A549 (cell line): ENCODE data around the gene RABEP1.

Source experiments
- CTCF ChIP-seq: fragments of >200 bp; sonication (Bioruptor Twin); formaldehyde crosslinking; IDR thresholded peaks from 3 replicates; pipeline ENCODE4 v1.5.1; 2016
- POLR2A ChIP-seq: IDR thresholded peaks from 2 replicates; pipeline ENCODE4 v1.6.1; 2012; ENCODE audit warnings: mild to moderate bottlenecking, low read length

DNA sequence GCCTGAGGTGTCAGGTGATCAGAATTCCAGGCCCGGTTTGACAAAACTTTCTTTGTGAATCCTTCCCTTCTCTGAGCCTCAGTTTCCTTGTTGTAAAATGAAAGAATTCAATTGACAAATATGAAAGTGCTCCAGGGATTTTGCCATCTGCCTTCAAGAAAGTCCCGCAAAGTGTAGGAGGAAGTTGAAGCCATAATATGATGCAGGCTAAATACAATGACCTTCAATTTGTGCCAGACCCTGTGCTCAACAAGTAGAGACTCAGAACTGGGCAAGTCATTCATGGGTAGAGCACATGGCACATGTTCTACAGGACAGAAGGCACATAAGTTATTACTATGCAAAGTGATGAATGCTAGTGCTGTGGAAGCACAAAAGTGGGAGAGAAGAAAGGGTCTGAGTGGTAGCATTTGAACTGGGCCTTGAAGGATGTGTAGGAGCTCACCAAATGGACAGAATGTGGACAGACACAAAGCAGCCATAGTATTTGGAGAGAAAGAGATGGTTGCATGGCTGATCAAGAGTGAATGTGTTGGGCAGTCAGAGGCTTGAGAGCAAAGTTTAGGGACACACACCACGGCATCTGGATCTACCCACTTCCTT, 45.0 kb upstream of the RABEP1 start:
- TF ChIP-seq POLR2A (no peak), CTCF (no peak)
